Measurements from ENCODE around the gene RBMS2.

Gene RBMS2

GRCh38 chr12:56631790-56632700, 110.4 kb downstream of the RBMS2 start (continued):
- TF ChIP-seq SALL2 (tag by site-specific recombination; IDR thresholded peaks at IDR 0.05; ENCODE audit: borderline replicate concordance) (no peak), ZNF623 (tag by site-specific recombination; IDR thresholded peaks at IDR 0.05) (no peak), ZNF792 (tag by site-specific recombination; IDR thresholded peaks at IDR 0.05) (no peak), ZBTB17 (tag by site-specific recombination; IDR thresholded peaks at IDR 0.05) (peak; percentile 57), GFI1B (tag by site-specific recombination; IDR thresholded peaks at IDR 0.05) (no peak), ZNF610 (tag by site-specific recombination; IDR thresholded peaks at IDR 0.05; ENCODE audit: borderline replicate concordance) (no peak), ZIC2 (tag by site-specific recombination; IDR thresholded peaks at IDR 0.05) (no peak), ZBTB48 (tag by site-specific recombination; IDR thresholded peaks at IDR 0.05) (no peak), SP2 (tag by site-specific recombination; IDR thresholded peaks at IDR 0.05) (peak; percentile 61), ZNF629 (tag by site-specific recombination; IDR thresholded peaks at IDR 0.05) (no peak), ZNF2 (tag by site-specific recombination; IDR thresholded peaks at IDR 0.05) (no peak), ZBTB26 (tag by site-specific recombination; optimal IDR thresholded peaks at IDR 0.05) (no peak), ZNF837 (tag by site-specific recombination; IDR thresholded peaks at IDR 0.05) (no peak), ZNF488 (tag by site-specific recombination; IDR thresholded peaks at IDR 0.05) (no peak), KLF8 (tag by site-specific recombination; IDR thresholded peaks at IDR 0.05) (0 out of 2 replicates have a peak, but pooled peaks have one; percentile 31), ZNF366 (tag by site-specific recombination; conservative IDR thresholded peaks at IDR 0.05) (peak; percentile 54; the same call in 1 of the 2 replicates), ZNF555 (tag by site-specific recombination; conservative IDR thresholded peaks at IDR 0.05) (no peak), ZBTB1 (tag by site-specific recombination; IDR thresholded peaks at IDR 0.05) (no peak), ZBTB10 (tag by site-specific recombination; IDR thresholded peaks at IDR 0.05) (peak; percentile 53; the same call in 1 of the 2 replicates)
- TF ChIP-seq, protein P1, sequence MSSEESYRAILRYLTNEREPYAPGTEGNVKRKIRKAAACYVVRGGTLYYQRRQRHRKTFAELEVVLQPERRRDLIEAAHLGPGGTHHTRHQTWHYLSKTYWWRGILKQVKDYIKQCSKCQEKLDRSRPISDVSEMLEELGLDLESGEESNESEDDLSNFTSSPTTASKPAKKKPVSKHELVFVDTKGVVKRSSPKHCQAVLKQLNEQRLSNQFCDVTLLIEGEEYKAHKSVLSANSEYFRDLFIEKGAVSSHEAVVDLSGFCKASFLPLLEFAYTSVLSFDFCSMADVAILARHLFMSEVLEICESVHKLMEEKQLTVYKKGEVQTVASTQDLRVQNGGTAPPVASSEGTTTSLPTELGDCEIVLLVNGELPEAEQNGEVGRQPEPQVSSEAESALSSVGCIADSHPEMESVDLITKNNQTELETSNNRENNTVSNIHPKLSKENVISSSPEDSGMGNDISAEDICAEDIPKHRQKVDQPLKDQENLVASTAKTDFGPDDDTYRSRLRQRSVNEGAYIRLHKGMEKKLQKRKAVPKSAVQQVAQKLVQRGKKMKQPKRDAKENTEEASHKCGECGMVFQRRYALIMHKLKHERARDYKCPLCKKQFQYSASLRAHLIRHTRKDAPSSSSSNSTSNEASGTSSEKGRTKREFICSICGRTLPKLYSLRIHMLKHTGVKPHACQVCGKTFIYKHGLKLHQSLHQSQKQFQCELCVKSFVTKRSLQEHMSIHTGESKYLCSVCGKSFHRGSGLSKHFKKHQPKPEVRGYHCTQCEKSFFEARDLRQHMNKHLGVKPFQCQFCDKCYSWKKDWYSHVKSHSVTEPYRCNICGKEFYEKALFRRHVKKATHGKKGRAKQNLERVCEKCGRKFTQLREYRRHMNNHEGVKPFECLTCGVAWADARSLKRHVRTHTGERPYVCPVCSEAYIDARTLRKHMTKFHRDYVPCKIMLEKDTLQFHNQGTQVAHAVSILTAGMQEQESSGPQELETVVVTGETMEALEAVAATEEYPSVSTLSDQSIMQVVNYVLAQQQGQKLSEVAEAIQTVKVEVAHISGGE (tag by site-specific recombination; conservative IDR thresholded peaks at IDR 0.05; ENCODE audit: low read depth) = 0 out of 2 replicates have a peak, but pooled peaks have one; percentile 19
- TF ChIP-seq, protein P2, sequence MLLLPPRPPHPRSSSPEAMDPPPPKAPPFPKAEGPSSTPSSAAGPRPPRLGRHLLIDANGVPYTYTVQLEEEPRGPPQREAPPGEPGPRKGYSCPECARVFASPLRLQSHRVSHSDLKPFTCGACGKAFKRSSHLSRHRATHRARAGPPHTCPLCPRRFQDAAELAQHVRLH (tag by site-specific recombination; IDR thresholded peaks at IDR 0.05) = no peak
- TF ChIP-seq, protein P3, sequence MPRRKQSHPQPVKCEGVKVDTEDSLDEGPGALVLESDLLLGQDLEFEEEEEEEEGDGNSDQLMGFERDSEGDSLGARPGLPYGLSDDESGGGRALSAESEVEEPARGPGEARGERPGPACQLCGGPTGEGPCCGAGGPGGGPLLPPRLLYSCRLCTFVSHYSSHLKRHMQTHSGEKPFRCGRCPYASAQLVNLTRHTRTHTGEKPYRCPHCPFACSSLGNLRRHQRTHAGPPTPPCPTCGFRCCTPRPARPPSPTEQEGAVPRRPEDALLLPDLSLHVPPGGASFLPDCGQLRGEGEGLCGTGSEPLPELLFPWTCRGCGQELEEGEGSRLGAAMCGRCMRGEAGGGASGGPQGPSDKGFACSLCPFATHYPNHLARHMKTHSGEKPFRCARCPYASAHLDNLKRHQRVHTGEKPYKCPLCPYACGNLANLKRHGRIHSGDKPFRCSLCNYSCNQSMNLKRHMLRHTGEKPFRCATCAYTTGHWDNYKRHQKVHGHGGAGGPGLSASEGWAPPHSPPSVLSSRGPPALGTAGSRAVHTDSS (tag by site-specific recombination; IDR thresholded peaks at IDR 0.05) = no peak
- TF ChIP-seq, protein P4, sequence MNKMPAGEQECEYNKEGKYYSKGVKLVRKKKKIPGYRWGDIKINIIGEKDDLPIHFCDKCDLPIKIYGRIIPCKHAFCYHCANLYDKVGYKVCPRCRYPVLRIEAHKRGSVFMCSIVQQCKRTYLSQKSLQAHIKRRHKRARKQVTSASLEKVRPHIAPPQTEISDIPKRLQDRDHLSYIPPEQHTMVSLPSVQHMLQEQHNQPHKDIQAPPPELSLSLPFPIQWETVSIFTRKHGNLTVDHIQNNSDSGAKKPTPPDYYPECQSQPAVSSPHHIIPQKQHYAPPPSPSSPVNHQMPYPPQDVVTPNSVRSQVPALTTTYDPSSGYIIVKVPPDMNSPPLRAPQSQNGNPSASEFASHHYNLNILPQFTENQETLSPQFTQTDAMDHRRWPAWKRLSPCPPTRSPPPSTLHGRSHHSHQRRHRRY (tag by site-specific recombination; IDR thresholded peaks at IDR 0.05) = no peak
- TF ChIP-seq, protein P5, sequence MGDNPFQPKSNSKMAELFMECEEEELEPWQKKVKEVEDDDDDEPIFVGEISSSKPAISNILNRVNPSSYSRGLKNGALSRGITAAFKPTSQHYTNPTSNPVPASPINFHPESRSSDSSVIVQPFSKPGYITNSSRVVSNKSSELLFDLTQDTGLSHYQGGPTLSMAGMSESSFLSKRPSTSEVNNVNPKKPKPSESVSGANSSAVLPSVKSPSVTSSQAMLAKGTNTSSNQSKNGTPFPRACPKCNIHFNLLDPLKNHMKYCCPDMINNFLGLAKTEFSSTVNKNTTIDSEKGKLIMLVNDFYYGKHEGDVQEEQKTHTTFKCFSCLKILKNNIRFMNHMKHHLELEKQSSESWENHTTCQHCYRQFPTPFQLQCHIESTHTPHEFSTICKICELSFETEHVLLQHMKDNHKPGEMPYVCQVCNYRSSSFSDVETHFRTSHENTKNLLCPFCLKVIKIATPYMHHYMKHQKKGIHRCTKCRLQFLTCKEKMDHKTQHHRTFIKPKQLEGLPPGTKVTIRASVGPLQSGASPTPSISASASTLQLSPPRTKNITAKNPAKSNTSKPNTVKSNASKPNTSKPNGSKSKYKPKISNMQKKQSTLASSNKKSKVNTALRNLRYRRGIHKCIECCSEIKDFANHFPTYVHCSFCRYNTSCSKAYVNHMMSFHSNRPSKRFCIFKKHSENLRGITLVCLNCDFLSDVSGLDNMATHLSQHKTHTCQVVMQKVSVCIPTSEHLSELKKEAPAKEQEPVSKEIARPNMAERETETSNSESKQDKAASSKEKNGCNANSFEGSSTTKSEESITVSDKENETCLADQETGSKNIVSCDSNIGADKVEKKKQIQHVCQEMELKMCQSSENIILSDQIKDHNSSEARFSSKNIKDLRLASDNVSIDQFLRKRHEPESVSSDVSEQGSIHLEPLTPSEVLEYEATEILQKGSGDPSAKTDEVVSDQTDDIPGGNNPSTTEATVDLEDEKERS (tag by site-specific recombination; IDR thresholded peaks at IDR 0.05) = no peak

All from HEK293 (cell line).